GM18499 (cell line): Measurements from ENCODE around the gene AGBL4.

Experiments
- ATAC-seq: cut with Tn5 transposase; IDR thresholded peaks from one replicate; pipeline ENCODE4 v1.9.1; 2021; ENCODE audit warnings: moderate number of reproducible peaks; ENCODE audit not compliant: insufficient read depth, unreplicated experiment

AGBL4 gene

GRCh38 chr1:48488721-48489120, 1535.0 kb downstream of the AGBL4 start:
- no peak for ATAC-seq
